ENCODE data around the gene SFSWAP.

Gene SFSWAP

GRCh38 chr12:131784909-131785762 is 74.2 kb downstream of the SFSWAP start:
- no peak for DNase-seq (ENCODE audit: low read depth in 2 of 2, low spot score in 1 of 2)

GRCh38 chr12:131785763-131786330 is 75.0 kb downstream of the SFSWAP start:
- DNase-seq (ENCODE audit: low read depth in 2 of 2, low spot score in 1 of 2) = no peak

- no peak for DNase-seq (ENCODE audit: low read depth in 2 of 2, low spot score in 1 of 2)
These were observed 75.4 kb downstream of the SFSWAP start for GRCh38 chr12:131786331-131786730.

GRCh38 chr12:131787143-131787660 is 76.3 kb downstream of the SFSWAP start:
- DNase-seq (ENCODE audit: low read depth in 2 of 2, low spot score in 1 of 2) = no peak

DNA sequence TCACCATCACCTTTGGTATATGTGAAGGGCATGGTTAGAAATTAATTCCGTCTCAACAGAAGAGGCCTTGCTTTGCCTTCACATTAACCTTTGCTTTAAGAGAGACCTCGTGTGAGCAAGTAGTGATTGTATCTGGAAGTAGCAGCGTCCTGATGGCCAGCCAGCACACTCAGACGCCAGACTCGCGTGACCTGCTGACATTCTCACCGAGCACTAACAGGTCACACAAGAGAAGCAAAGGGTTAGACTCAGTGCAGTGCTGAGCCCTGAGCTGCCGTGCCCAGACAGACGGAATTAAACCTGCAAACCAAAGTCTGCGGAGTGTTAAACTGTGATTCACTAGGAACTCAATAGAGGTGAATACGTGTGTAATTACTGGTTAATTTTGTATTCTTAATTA is 77.2 kb downstream of the SFSWAP start:
- DNase-seq (ENCODE audit: low read depth in 2 of 2, low spot score in 1 of 2) = no peak

DNA sequence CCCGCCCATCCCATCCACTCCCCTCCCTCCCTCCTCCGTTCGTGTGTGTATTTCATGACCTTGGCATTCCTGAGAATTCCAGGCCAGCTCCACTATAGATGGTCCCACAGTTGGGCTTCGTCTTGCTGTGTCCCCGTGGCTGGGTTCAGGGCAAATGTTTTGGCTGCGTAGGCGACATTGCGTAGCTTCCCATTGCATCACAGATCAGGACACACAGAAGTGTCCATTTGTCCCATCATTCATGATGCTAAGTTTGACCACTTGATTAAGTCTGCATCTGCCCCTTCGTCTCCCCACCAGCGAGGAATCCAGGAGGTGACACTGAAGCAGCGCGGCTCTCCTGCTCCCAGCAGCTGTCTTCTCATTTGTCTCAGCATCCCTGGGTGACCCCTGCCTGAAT is 78.7 kb downstream of the SFSWAP start:
- DNase-seq (ENCODE audit: low read depth in 2 of 2, low spot score in 1 of 2) = no peak

- DNase-seq (ENCODE audit: low read depth in 2 of 2, low spot score in 1 of 2) = no peak
These were observed 82.5 kb downstream of the SFSWAP start for GRCh38 chr12:131793243-131794022.

GRCh38 chr12:131794061-131794460 is 83.2 kb downstream of the SFSWAP start:
- DNase-seq (ENCODE audit: low read depth in 2 of 2, low spot score in 1 of 2) = no peak

DNA sequence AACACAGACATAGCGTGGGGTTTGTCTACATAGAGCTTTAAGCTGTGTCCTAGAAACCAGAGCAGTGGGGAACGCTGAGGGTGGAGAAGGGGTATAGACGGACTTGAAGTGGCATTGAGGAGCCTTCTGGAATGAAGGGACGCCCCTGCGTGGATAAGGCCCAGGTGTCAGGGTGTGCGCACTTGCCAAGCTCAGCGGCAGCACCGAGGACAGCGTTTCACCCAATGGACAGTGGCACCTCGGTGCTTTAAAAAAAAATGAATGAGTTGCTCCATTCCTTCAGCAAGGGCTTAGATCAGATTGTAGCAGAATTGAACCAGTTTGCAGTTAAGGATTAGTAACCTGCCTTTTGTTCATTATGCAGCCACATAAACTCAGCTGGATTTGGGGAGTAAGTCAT is 83.7 kb downstream of the SFSWAP start:
- no peak for DNase-seq (ENCODE audit: low read depth in 2 of 2, low spot score in 1 of 2)

GRCh38 chr12:131795064-131795463 is 84.2 kb downstream of the SFSWAP start:
- DNase-seq (ENCODE audit: low read depth in 2 of 2, low spot score in 1 of 2) = no peak

- DNase-seq (ENCODE audit: low read depth in 2 of 2, low spot score in 1 of 2) = no peak
These were observed 85.0 kb downstream of the SFSWAP start for GRCh38 chr12:131795690-131796410.

DNA sequence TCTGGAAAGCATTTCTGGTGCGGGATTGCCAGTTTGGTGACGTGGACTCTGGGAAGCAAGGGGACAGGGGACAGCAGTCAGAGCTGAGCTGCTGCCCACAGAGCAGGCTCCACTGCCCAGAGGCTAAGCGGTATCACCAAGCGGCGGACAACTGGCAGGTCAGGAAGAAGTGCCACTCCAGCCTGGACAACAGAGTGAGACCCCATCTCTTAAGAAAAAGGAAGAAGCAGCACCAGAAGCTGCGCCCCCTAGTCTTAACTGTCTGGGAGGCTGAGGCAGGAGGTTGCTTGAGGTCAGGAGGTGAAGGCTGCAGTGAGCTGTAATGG is 85.5 kb downstream of the SFSWAP start:
- DNase-seq (ENCODE audit: low read depth in 2 of 2, low spot score in 1 of 2) = no peak

DNA sequence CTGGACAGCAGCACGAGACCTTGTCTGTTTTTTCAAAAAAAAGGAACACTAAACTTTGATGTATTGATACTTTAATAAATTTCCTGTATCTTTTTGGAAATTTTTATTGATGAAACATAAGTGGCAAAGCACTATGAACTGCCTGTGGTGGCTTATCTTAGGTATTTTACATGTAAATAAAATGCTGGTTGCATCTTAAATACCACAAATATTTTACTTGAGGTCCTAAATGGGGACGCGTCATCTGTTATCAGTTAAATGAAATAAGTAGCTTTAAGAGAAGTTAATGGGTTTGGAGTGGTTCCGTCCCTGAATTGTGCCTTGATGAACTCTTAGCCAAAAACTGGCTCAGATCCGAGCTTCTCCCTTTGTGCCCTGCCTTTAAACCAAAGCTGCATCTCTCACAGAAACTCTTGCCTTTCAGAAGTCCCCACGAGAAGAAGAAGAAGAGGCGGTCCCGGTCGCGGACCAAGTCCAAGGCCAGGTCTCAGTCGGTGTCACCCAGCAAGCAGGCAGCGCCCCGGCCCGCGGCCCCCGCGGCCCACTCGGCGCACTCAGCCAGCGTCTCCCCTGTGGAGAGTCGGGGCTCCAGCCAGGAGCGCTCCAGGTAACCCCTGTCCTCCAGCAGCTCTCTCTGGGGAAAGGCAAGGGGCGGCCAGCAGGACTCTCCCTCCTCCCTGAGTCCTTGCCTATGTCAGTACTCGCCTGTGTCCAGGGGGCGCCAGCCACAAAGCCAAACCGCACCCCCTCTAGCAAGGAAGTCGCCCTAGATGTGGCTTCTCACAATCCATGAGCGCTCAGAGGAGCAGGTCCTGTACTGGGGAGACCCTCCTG is 86.1 kb downstream of the SFSWAP start:
- no peak for DNase-seq (ENCODE audit: low read depth in 2 of 2, low spot score in 1 of 2)

DNA sequence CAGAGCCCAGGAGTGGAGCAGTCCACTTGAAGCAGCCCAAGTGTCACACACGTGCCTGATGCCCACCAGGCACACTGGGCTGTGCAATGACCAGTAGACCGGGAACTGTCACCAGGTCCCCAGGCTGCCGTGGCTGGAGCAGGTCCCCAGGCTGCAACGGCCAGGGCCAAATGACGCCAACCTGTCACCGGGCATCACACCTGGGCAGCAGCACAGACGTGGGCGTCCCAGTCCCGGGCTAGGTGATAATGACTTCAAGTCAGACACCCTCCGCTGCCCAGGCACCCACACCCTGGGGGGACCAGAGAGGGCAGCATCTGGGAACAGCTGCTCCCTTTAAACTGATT is 86.7 kb downstream of the SFSWAP start:
- DNase-seq (ENCODE audit: low read depth in 2 of 2, low spot score in 1 of 2) = no peak

- DNase-seq (ENCODE audit: low read depth in 2 of 2, low spot score in 1 of 2) = no peak
These were observed 88.3 kb downstream of the SFSWAP start for GRCh38 chr12:131799195-131799594.

DNA sequence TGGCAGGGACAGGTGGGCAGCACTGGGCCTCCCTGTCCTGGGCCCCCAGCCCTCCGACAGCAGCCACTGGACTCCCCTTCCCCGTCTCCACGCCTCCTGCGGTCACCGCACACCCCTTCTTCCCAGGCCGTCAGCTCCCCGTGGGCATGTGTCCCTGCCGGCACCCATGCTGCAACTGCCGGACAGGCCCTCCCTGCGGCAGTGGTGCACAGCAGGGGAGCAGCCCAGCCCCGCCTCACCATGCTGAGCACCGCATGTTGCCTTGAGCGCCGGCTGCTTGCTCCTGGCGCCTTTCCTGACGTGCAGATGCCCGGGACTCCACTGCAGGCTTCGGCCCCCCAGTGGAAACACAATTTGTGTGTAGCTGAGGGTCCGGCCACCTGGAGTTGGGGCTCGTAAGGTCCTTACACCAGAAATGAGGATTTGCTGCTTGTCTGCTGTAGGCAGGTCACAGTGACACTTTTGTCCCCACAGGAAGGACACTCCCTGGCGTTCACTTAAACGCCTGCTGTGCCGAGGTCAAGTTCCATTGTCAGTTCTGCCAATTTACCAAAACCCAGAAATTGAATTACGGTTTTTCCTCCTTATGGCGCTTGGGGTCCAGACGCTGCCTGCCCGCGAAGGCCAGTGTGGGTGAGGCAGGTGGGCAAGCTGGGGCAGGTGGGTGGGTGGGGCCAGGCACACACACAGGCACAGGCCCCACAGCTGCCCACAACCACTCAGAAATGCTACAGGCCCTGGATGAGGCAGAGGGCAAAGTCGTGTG is 89.1 kb downstream of the SFSWAP start:
- DNase-seq (ENCODE audit: low read depth in 2 of 2, low spot score in 1 of 2) = no peak

DNA sequence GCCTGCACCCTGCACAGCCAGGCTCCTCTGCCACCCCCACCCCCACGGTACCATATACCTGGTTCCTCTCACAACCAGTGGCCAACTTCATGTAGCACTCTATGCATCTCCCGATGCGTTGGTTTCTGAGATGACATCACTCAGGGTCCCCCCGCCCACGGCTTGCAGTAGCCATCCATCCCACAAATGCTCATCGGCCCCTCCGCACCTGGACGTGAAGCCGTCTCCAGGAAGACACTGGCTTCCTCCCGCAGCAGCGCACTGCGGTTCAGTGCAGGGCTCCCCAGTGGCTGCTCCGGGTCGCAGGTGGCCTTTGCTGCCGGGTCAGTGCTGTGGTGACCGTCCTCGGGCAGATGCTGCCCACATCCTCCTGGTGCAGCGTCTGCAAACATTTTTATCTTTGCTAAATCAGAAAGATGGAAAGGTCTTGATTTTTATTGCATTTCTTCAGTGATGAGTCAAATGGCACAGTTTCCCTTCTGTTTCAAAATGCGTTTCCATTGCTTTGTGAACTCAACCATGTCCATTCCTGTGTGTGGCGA is 89.8 kb downstream of the SFSWAP start:
- no peak for DNase-seq (ENCODE audit: low read depth in 2 of 2, low spot score in 1 of 2)

DNA sequence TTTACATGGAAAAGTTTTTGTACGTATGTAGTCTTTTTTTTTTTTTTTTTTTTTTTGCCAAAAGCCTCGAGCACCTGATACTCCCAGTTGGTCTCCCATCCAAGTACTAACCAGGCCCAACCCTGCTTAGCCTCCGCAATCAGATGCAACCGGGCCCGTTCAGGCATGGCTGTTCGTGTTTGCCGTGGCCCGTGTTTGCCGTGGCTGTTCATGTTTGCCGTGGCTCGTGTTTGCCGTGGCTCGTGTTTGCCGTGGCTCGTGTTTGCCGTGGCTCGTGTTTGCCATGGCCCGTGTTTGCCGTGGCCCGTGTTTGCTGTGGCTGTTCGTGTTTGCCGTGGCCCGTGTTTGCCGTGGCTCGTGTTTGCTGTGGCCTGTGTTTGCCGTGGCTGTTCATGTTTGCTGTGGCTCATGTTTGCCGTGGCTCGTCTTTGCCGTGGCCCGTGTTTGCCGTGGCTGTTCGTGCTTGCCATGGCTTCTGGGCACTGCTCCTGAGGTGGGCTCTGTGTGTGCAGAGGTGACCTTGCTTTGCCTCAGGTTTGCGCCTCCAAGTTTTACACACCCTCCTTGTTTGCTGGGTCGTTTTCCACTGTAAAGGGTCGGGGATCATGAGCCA is 90.5 kb downstream of the SFSWAP start:
- no peak for DNase-seq (ENCODE audit: low read depth in 2 of 2, low spot score in 1 of 2)

DNA sequence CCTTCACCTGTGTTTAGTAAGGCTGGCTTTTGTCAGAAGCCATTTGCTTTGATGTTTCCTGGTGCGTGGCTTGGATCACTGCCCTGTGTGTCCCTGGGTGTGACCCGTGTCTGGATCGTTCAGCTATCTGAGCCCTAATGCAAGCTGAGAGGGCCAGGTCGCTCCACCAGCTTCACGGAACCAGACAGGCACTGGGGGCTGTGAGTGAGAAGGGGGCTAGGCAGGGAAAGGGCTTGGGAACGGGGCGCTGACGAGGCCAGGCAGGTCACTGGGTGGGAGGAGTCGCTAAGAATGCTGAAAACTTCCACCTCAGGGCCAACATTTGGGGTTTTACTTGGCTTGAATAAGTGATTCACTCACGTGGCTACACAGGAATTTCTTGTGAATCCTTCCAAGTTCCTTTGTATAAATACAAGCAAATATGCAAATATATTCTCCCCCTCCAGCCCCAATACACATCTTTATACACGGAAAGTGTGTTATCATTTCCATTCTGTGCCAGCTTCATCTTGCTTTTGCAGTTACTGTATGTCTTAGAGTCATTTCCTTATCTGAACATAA is 93.2 kb downstream of the SFSWAP start:
- no peak for DNase-seq (ENCODE audit: low read depth in 2 of 2, low spot score in 1 of 2)
